SK-N-SH (cell line): Measurements from ENCODE around the gene TMEM218.

ENCODE experiments used
- EP300 ChIP-seq, 2 experiments: IDR thresholded peaks; 2 replicates each; pipeline versions ENCODE4 v1.4.0 to v1.6.1; 2012; ENCODE audit warnings: borderline replicate concordance in 1 of 2, low read depth in 1 of 2, low read length in 1 of 2
- FOSL2 ChIP-seq: IDR thresholded peaks from 2 replicates; pipeline ENCODE4 v1.4.0; 2012; ENCODE audit warnings: low read depth, mild to moderate bottlenecking, moderate library complexity, borderline replicate concordance
- FOXM1 ChIP-seq: IDR thresholded peaks from 2 replicates; pipeline ENCODE4 v1.4.0; 2012; ENCODE audit warnings: low read depth, mild to moderate bottlenecking
- MXI1 ChIP-seq: IDR thresholded peaks from 2 replicates; pipeline ENCODE4 v1.6.1; 2012; ENCODE audit warnings: mild to moderate bottlenecking, low read depth, low read length, improper control_type of control experiment
- POLR2AphosphoS5 ChIP-seq: IDR thresholded peaks from 2 replicates; pipeline ENCODE4 v1.6.1; 2012; ENCODE audit warnings: low read depth, low read length
- RFX5 ChIP-seq: IDR thresholded peaks from 2 replicates; pipeline ENCODE4 v1.6.1; 2012; ENCODE audit warnings: mild to moderate bottlenecking, improper control_type of control experiment, low read length
- SIN3A ChIP-seq: IDR thresholded peaks from 2 replicates; pipeline ENCODE4 v1.6.1; 2012; ENCODE audit warnings: low read depth, mild to moderate bottlenecking, low read length, moderate library complexity, borderline replicate concordance
- SMC3 ChIP-seq: IDR thresholded peaks from 2 replicates; pipeline ENCODE4 v1.6.1; 2012; ENCODE audit warnings: low read depth, low read length, improper control_type of control experiment
- YY1 ChIP-seq: IDR thresholded peaks from 2 replicates; pipeline ENCODE4 v1.4.0; 2012; ENCODE audit warnings: low read depth, mild to moderate bottlenecking
- TF ChIP-seq, protein P1 (sequence below): fragments of 200-600 bp; sonication (generic); IDR thresholded peaks from 2 replicates; pipeline ENCODE4 v1.6.1; 2017; ENCODE audit warnings: antibody characterized with exemption, mild to moderate bottlenecking, moderate library complexity
- TF ChIP-seq, protein P2 (sequence below): fragments of 150-350 bp; IDR thresholded peaks from 2 replicates; pipeline ENCODE4 v1.6.1; 2017; ENCODE audit warnings: antibody characterized with exemption, low read length, low read depth, borderline replicate concordance
- TF ChIP-seq, protein P3 (sequence below): IDR thresholded peaks from 2 replicates; pipeline ENCODE4 v1.4.0; 2012; ENCODE audit warnings: low read depth
- TF ChIP-seq, protein P4 (sequence below): IDR thresholded peaks from 2 replicates; pipeline ENCODE4 v1.4.0; 2012; ENCODE audit warnings: low read depth, borderline replicate concordance
- TF ChIP-seq, protein P5 (sequence below): IDR thresholded peaks from 2 replicates; pipeline ENCODE4 v1.6.1; 2012; ENCODE audit warnings: mild to moderate bottlenecking, low read depth, low read length, moderate library complexity

DNA sequence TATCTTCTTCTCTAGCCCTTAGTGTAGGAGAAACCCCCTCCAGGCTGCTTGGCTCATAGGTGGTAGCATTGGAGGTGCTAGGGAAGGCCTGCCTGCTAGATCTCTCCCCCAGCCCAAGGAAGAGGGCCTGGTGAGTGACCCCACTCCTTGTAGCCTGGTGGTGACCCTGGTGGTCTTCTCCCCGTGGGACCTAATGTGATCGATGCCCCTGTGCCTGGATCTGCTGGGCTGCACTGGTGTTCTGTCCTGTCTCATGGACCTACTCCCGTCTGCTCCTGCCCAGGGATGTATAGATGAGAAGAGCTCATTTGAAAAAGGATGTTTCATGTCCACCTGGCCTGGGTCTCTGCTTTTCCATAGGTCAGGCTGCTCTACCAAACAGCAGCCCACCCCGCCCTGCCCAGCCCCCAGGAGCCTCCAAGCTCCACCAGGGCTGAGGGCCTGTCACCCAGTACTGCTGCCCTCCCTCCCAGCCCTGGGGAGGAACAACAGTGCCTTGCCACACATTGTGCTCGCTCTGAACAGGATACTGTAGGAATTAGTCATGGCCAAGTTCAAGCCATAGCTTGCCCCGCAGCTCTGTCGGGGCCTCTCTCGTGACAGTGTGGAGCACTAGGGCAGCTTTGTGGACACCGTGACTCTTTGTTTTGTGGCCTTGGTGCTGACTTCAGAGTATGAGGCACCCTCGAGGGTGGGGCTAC, 28.7 kb downstream of the TMEM218 start:
- TF ChIP-seq, protein P1, sequence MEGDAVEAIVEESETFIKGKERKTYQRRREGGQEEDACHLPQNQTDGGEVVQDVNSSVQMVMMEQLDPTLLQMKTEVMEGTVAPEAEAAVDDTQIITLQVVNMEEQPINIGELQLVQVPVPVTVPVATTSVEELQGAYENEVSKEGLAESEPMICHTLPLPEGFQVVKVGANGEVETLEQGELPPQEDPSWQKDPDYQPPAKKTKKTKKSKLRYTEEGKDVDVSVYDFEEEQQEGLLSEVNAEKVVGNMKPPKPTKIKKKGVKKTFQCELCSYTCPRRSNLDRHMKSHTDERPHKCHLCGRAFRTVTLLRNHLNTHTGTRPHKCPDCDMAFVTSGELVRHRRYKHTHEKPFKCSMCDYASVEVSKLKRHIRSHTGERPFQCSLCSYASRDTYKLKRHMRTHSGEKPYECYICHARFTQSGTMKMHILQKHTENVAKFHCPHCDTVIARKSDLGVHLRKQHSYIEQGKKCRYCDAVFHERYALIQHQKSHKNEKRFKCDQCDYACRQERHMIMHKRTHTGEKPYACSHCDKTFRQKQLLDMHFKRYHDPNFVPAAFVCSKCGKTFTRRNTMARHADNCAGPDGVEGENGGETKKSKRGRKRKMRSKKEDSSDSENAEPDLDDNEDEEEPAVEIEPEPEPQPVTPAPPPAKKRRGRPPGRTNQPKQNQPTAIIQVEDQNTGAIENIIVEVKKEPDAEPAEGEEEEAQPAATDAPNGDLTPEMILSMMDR, result no peak
- TF ChIP-seq, protein P2, sequence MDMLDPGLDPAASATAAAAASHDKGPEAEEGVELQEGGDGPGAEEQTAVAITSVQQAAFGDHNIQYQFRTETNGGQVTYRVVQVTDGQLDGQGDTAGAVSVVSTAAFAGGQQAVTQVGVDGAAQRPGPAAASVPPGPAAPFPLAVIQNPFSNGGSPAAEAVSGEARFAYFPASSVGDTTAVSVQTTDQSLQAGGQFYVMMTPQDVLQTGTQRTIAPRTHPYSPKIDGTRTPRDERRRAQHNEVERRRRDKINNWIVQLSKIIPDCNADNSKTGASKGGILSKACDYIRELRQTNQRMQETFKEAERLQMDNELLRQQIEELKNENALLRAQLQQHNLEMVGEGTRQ, result no peak
- TF ChIP-seq FOSL2 (no peak), EP300 (IDR thresholded peaks at IDR 0.05; ENCODE audit: borderline replicate concordance in 1 of 2, low read depth in 1 of 2, low read length in 1 of 2) (no peak), POLR2AphosphoS5 (no peak), SMC3 (no peak), SIN3A (no peak), RFX5 (no peak), MXI1 (no peak), FOXM1 (no peak), YY1 (no peak)
- TF ChIP-seq, protein P3, sequence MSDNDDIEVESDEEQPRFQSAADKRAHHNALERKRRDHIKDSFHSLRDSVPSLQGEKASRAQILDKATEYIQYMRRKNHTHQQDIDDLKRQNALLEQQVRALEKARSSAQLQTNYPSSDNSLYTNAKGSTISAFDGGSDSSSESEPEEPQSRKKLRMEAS, result no peak
- TF ChIP-seq, protein P4, sequence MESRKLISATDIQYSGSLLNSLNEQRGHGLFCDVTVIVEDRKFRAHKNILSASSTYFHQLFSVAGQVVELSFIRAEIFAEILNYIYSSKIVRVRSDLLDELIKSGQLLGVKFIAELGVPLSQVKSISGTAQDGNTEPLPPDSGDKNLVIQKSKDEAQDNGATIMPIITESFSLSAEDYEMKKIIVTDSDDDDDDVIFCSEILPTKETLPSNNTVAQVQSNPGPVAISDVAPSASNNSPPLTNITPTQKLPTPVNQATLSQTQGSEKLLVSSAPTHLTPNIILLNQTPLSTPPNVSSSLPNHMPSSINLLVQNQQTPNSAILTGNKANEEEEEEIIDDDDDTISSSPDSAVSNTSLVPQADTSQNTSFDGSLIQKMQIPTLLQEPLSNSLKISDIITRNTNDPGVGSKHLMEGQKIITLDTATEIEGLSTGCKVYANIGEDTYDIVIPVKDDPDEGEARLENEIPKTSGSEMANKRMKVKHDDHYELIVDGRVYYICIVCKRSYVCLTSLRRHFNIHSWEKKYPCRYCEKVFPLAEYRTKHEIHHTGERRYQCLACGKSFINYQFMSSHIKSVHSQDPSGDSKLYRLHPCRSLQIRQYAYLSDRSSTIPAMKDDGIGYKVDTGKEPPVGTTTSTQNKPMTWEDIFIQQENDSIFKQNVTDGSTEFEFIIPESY, result no peak
- TF ChIP-seq, protein P5, sequence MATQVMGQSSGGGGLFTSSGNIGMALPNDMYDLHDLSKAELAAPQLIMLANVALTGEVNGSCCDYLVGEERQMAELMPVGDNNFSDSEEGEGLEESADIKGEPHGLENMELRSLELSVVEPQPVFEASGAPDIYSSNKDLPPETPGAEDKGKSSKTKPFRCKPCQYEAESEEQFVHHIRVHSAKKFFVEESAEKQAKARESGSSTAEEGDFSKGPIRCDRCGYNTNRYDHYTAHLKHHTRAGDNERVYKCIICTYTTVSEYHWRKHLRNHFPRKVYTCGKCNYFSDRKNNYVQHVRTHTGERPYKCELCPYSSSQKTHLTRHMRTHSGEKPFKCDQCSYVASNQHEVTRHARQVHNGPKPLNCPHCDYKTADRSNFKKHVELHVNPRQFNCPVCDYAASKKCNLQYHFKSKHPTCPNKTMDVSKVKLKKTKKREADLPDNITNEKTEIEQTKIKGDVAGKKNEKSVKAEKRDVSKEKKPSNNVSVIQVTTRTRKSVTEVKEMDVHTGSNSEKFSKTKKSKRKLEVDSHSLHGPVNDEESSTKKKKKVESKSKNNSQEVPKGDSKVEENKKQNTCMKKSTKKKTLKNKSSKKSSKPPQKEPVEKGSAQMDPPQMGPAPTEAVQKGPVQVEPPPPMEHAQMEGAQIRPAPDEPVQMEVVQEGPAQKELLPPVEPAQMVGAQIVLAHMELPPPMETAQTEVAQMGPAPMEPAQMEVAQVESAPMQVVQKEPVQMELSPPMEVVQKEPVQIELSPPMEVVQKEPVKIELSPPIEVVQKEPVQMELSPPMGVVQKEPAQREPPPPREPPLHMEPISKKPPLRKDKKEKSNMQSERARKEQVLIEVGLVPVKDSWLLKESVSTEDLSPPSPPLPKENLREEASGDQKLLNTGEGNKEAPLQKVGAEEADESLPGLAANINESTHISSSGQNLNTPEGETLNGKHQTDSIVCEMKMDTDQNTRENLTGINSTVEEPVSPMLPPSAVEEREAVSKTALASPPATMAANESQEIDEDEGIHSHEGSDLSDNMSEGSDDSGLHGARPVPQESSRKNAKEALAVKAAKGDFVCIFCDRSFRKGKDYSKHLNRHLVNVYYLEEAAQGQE, result no peak
